H9 (cell line): Measurements from ENCODE around the gene GRB10. TPM values are rescaled to one million over a fixed set of nuclear protein-coding genes. Genes with fewer than 3 reads are reported as not detected.
A peak's percentile ranks its signal among the peaks of the same experiment; 100 is the strongest.

Experiments used
- DNase-seq: peaks from one replicate; pipeline ENCODE4 v3.0.0-alpha.2; 2017
- H2AFZ ChIP-seq: one replicate; pipeline ENCODE4 v1.6.1; 2013; ENCODE audit warnings: mild to moderate bottlenecking, low read length, control low read depth, moderate library complexity
- H2AK5ac ChIP-seq: 2 replicates; pipeline ENCODE4 v1.6.1; 2013; ENCODE audit warnings: low read length, control low read depth, mixed read lengths; ENCODE audit not compliant: insufficient read length
- H2BK120ac ChIP-seq: one replicate; pipeline ENCODE4 v1.6.1; 2013; ENCODE audit warnings: low read depth, mild to moderate bottlenecking, low read length, control low read depth, inconsistent platforms; ENCODE audit not compliant: poor library complexity, severe bottlenecking
- H2BK12ac ChIP-seq: 2 replicates; pipeline ENCODE4 v1.6.1; 2013; ENCODE audit warnings: low read length, control low read depth, mixed read lengths, low read depth; ENCODE audit not compliant: insufficient read length
- H2BK15ac ChIP-seq: 2 replicates; pipeline ENCODE4 v1.6.1; 2013; ENCODE audit warnings: low read depth, low read length, control low read depth
- H2BK20ac ChIP-seq: one replicate; pipeline ENCODE4 v1.6.1; 2013; ENCODE audit warnings: low read depth, mild to moderate bottlenecking, low read length, control low read depth, inconsistent platforms; ENCODE audit not compliant: poor library complexity, severe bottlenecking
- H2BK5ac ChIP-seq: 2 replicates; pipeline ENCODE4 v1.6.1; 2013; ENCODE audit warnings: low read length, control low read depth, mixed read lengths; ENCODE audit not compliant: insufficient read length
- H3K14ac ChIP-seq: 2 replicates; pipeline ENCODE4 v1.6.1; 2013; ENCODE audit warnings: low read length, control low read depth; ENCODE audit not compliant: insufficient read depth
- H3K18ac ChIP-seq: 2 replicates; pipeline ENCODE4 v1.6.1; 2013; ENCODE audit warnings: low read depth, mild to moderate bottlenecking, mixed read lengths, low read length, control low read depth; ENCODE audit not compliant: insufficient read length
- H3K23ac ChIP-seq: 2 replicates; pipeline ENCODE4 v1.6.1; 2013; ENCODE audit warnings: low read length, control low read depth, mixed read lengths, low read depth; ENCODE audit not compliant: insufficient read length
- H3K23me2 ChIP-seq: 2 replicates; pipeline ENCODE4 v1.6.1; 2013; ENCODE audit warnings: low read depth, mild to moderate bottlenecking, mixed read lengths, low read length, control low read depth; ENCODE audit not compliant: insufficient read length, poor library complexity, severe bottlenecking
- H3K27ac ChIP-seq: 2 replicates; pipeline ENCODE4 v1.5.1; 2013; ENCODE audit warnings: low read length, control low read depth, mixed read lengths, low read depth; ENCODE audit not compliant: insufficient read length
- H3K27me3 ChIP-seq: 2 replicates; pipeline ENCODE4 v1.6.1; 2013; ENCODE audit warnings: low read length, control low read depth, inconsistent platforms; ENCODE audit not compliant: insufficient read depth
- H3K4ac ChIP-seq: 2 replicates; pipeline ENCODE4 v1.6.1; 2013; ENCODE audit warnings: low read depth, mild to moderate bottlenecking, control low read depth, inconsistent platforms, low read length, moderate library complexity
- H3K4me1 ChIP-seq: 2 replicates; pipeline ENCODE4 v1.6.1; 2013; ENCODE audit warnings: low read length, control low read depth, inconsistent platforms; ENCODE audit not compliant: insufficient read depth
- H3K4me2 ChIP-seq: 2 replicates; pipeline ENCODE4 v1.6.1; 2013; ENCODE audit warnings: low read length, control low read depth, mixed read lengths; ENCODE audit not compliant: insufficient read length, insufficient read depth
- H3K56ac ChIP-seq: 2 replicates; pipeline ENCODE4 v1.6.1; 2013; ENCODE audit warnings: low read depth, mild to moderate bottlenecking, mixed read lengths, low read length, control low read depth; ENCODE audit not compliant: insufficient read length
- H3K79me1 ChIP-seq: 2 replicates; pipeline ENCODE4 v1.6.1; 2013; ENCODE audit warnings: low read depth, mild to moderate bottlenecking, moderate library complexity, low read length, control low read depth, inconsistent platforms; ENCODE audit not compliant: insufficient read depth, poor library complexity, severe bottlenecking
- H3K79me2 ChIP-seq: 2 replicates; pipeline ENCODE4 v1.6.1; 2013; ENCODE audit warnings: low read length, control low read depth, inconsistent platforms; ENCODE audit not compliant: insufficient read depth
- H3K9ac ChIP-seq: 2 replicates; pipeline ENCODE4 v1.6.1; 2013; ENCODE audit warnings: low read length, control low read depth, mixed read lengths; ENCODE audit not compliant: insufficient read length; ENCODE audit errors: extremely low read depth
- H3K9me3 ChIP-seq: one replicate; pipeline ENCODE4 v1.6.1; 2013; ENCODE audit warnings: low read depth, low read length, inconsistent platforms; ENCODE audit not compliant: control insufficient read depth
- H3T11ph ChIP-seq: one replicate; pipeline ENCODE4 v1.6.1; 2013; ENCODE audit warnings: mild to moderate bottlenecking, low read length, control low read depth, inconsistent platforms
- H4K20me1 ChIP-seq: one replicate; pipeline ENCODE4 v1.6.1; 2013; ENCODE audit not compliant: control insufficient read depth, insufficient read length, insufficient read depth
- H4K5ac ChIP-seq: 2 replicates; pipeline ENCODE4 v1.6.1; 2013; ENCODE audit warnings: low read depth, mild to moderate bottlenecking, mixed read lengths, low read length, control low read depth; ENCODE audit not compliant: insufficient read length
- H4K8ac ChIP-seq: replicated peaks from 2 replicates; pipeline ENCODE4 v1.6.1; 2013; ENCODE audit warnings: low read length, control low read depth, mixed read lengths, low read depth; ENCODE audit not compliant: insufficient read length
- H4K91ac ChIP-seq: 2 replicates; pipeline ENCODE4 v1.6.1; 2013; ENCODE audit warnings: low read depth, mild to moderate bottlenecking, moderate library complexity, mixed read lengths, low read length, control low read depth; ENCODE audit not compliant: insufficient read length
- H3K27ac Mint-ChIP-seq, 3 experiments: 2 replicates in 2 of 3; 3 replicates in 1 of 3; pipeline ENCODE4 v1.8.0; 2020 to 2021; ENCODE audit warnings: mixed read lengths in 3 of 3, mild to moderate bottlenecking in 1 of 3, moderate library complexity in 1 of 3
- H3K27me3 Mint-ChIP-seq: 2 replicates; pipeline ENCODE4 v1.8.0; 2021; ENCODE audit warnings: low read depth, mild to moderate bottlenecking, moderate library complexity, mixed read lengths
- H3K36me3 Mint-ChIP-seq, 3 experiments: 2 replicates in 2 of 3; 3 replicates in 1 of 3; pipeline ENCODE4 v1.8.0; 2020 to 2021; ENCODE audit warnings: low read depth in 3 of 3, mixed read lengths in 3 of 3; ENCODE audit not compliant: insufficient read depth in 1 of 3
- H3K4me1 Mint-ChIP-seq, 2 experiments: 2 replicates each; pipeline ENCODE4 v1.8.0; 2020; ENCODE audit warnings: mixed read lengths in 2 of 2
- H3K4me3 Mint-ChIP-seq, 2 experiments: 2 replicates in 1 of 2; 3 replicates in 1 of 2; pipeline ENCODE4 v1.8.0; 2020 to 2021; ENCODE audit warnings: mild to moderate bottlenecking in 2 of 2, mixed read lengths in 2 of 2, moderate library complexity in 1 of 2
- H3K9me3 Mint-ChIP-seq, 2 experiments: 2 replicates in 1 of 2; 3 replicates in 1 of 2; pipeline ENCODE4 v1.8.0; 2020; ENCODE audit warnings: mild to moderate bottlenecking in 2 of 2, mixed read lengths in 2 of 2, moderate library complexity in 1 of 2
- CTCF ChIP-seq: fragments of 200-600 bp; sonication (generic); conservative IDR thresholded peaks from 3 replicates; pipeline ENCODE4 v1.8.0; 2021; ENCODE audit warnings: antibody characterized with exemption, mild to moderate bottlenecking
- WGBS: extraction: QIAGEN DNeasy Blood & Tissue Kit; methylation state at CpG from one replicate; pipeline ENCODE4 v1.1.7; 2013; ENCODE audit warnings: missing lambda C conversion rate, low lambda C conversion rate, mixed read lengths; ENCODE audit not compliant: insufficient read length; ENCODE audit errors: extremely low coverage; 5-methylcytosine and 5-hydroxymethylcytosine counted together
- total RNA-seq: library from RNA; stranded (reverse); gene quantifications from 2 replicates; pipeline ENCODE4 v1.2.1, GENCODE V29; 2021

The GRB10 gene
- total RNA-seq, 1 experiment from 2014 or later: 108 TPM

- no peaks in the 10 kb centered on the region for H3K79me2 ChIP-seq
Measured at GRCh38 chr7:50662996-50663395, 119.7 kb downstream of the GRB10 start.

More at GRCh38 chr7:50662996-50663395, 119.7 kb downstream of the GRB10 start:
- Histone ChIP-seq H3K56ac (no peak overlapping the region), H3K18ac (no peak overlapping the region), H4K91ac (no peak overlapping the region), H4K8ac (no peak overlapping the region), H2AK5ac (no peak overlapping the region), H2BK5ac (no peak overlapping the region), H2BK12ac (no peak overlapping the region), H4K20me1 (no peaks in the 10 kb centered on the region), H2BK120ac (no peak overlapping the region), H2BK20ac (no peak overlapping the region), H2AFZ (no peak overlapping the region), H3K79me1 (no peaks in the 10 kb centered on the region), H3K9me3 (no peaks in the 10 kb centered on the region), H4K5ac (no peak overlapping the region), H3K27me3 (no peaks in the 10 kb centered on the region), H3K23ac (no peak overlapping the region), H3K23me2 (no peaks in the 10 kb centered on the region), H2BK15ac (no peak overlapping the region), H3K4me1 (no peaks in the 10 kb centered on the region), H3K4ac (no peak overlapping the region), H3K9ac (no peak overlapping the region), H3K27ac (no peak overlapping the region), H3T11ph (no peak overlapping the region), H3K14ac (no peak overlapping the region), H3K4me2 (no peak overlapping the region)
- peaks cover 12 to 64% (median 43%) of the 10 kb centered on the region in 3 experiments; a peak in 6 of 7 replicates for H3K36me3 Mint-ChIP-seq
- DNase-seq: no peak
- H3K9me3 Mint-ChIP-seq: no peaks in the 10 kb centered on the region
- H3K27me3 Mint-ChIP-seq: no peaks in the 10 kb centered on the region
- no peaks in the 10 kb centered on the region for H3K4me1 Mint-ChIP-seq
- no peak overlapping the region for H3K4me3 Mint-ChIP-seq
- peak overlapping the region in 1 of 3 experiments; percentile 76; a peak in 2 of 7 replicates for H3K27ac Mint-ChIP-seq
- no CpG with 5 or more reads among the region's 2 CpGs for WGBS
- TF ChIP-seq CTCF: no peak
